ENCODE data around the gene CHTF18.
"Not testable (repeated sequence)": the region's sequence is repeated elsewhere in the genome, so short reads cannot be mapped to it uniquely, and the experiment has no call there.

CHTF18 gene

DNA sequence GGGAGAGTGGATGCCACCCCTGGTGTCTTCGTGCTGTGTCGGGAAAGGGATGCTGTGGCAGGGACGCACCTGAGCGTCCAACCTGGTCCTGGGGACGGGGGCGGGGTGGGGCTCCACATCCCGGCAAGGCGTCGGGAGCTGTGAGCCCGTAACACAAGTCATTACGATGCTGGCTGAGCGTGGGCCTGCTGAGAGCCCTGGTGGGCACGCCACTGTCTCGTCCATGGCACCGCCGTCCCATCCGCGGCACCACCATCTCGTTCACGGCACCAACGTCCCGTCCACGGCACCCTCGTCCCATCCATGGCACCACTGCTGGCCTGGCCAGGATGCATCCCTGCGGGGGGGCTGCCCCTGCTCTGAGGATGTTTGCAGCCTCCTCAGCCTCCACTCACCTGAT lies 36.2 kb downstream of the CHTF18 start:
- no peak overlapping the region for H3K27ac Mint-ChIP-seq
- no peaks in the 10 kb centered on the region for H3K36me3 Mint-ChIP-seq (ENCODE audit: low read depth)
- H3K4me3 Mint-ChIP-seq: no peak overlapping the region
- peaks cover 2% of the 10 kb centered on the region for H3K4me1 Mint-ChIP-seq (ENCODE audit: low read depth)
- H3K27me3 Mint-ChIP-seq (ENCODE audit: low read depth): no peaks in the 10 kb centered on the region
- no peaks in the 10 kb centered on the region for H3K9me3 Mint-ChIP-seq

DNA sequence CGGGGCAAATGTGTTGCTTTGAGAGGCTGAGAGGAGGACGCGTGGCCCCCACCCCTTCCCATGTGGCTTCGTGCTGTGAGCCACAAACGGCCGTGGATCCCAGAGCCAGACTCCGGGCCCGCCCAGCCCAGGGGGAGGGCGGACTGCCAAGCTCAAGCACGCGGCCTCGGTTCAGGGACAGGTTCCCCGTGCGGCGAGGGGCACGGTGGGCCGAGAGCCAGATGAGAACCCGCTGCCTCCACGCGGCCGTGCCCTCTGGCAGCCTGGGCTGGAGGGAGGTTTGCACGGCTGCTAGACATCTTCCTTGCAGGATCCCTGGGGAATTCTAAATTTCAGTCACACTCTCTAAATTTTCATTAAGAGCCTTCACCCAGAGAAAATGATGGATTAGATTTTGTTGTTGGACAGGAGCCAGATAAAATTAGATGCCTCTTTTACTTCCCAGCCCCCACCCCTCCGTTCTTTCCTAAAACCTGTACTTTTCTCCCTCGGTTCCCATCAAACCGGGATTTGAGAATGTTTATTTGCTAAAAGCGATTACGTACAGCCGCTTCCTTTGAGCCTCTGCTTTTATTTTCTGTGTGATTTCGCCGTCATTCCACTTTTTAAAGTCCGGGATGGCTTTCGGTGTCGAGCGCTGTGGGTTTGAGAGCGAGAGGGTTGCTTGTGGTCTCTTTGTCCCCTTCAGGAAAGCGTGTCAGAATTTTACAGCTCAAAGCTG lies 37.1 kb downstream of the CHTF18 start:
- no peaks in the 10 kb centered on the region for H3K36me3 Mint-ChIP-seq (ENCODE audit: low read depth)
- H3K27me3 Mint-ChIP-seq (ENCODE audit: low read depth): no peaks in the 10 kb centered on the region
- peak overlapping the region; percentile 24 for H3K27ac Mint-ChIP-seq
- no peak overlapping the region for H3K4me3 Mint-ChIP-seq
- H3K4me1 Mint-ChIP-seq (ENCODE audit: low read depth): no peaks in the 10 kb centered on the region
- H3K9me3 Mint-ChIP-seq: no peaks in the 10 kb centered on the region

DNA sequence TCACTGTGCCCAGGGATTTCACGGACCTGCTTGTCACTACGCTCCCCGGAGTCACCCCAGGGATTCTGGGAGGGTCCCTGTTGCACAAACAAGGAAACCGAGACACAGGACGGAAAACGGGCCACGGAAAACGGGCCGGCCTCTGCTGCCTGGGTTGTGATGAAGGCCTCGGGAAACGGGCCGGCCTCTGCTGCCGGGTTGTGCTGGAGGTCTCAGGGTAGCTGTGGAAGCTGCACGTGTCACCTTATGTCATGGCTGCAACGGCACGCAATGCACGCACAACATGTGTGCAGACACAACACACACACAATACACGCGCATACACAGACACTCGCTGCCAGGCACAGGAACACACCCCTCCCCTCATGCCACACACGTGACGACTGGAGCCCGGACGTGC lies 39.1 kb downstream of the CHTF18 start:
- Mint-ChIP-seq H3K9me3 (no peaks in the 10 kb centered on the region), H3K27ac (no peak overlapping the region), H3K4me3 (no peak overlapping the region), H3K36me3 (ENCODE audit: low read depth) (no peaks in the 10 kb centered on the region), H3K4me1 (ENCODE audit: low read depth) (no peaks in the 10 kb centered on the region), H3K27me3 (ENCODE audit: low read depth) (no peaks in the 10 kb centered on the region)

DNA sequence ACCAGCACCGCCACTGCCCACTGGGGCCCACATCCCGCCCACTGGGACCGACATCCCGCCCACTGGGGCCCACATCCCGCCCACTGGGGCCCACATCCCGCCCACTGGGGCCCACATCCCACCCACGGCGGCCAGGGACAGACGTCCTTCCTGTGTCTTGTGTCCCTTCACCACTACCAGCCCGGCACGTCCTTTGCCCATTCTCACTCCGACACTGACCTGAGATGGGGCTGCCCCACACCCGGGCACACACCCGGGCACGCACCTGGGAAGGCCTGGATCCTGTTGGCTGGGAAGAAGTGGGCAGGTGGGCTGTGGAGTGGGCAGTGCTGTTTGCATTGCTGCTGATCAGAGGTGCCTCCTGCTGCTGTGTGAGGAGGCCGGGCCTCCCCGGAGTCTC lies 40.5 kb downstream of the CHTF18 start:
- H3K4me3 Mint-ChIP-seq: no peak overlapping the region
- H3K36me3 Mint-ChIP-seq (ENCODE audit: low read depth): no peaks in the 10 kb centered on the region
- H3K9me3 Mint-ChIP-seq: no peaks in the 10 kb centered on the region
- no peaks in the 10 kb centered on the region for H3K4me1 Mint-ChIP-seq (ENCODE audit: low read depth)
- H3K27me3 Mint-ChIP-seq (ENCODE audit: low read depth): no peaks in the 10 kb centered on the region
- no peak overlapping the region for H3K27ac Mint-ChIP-seq

DNA sequence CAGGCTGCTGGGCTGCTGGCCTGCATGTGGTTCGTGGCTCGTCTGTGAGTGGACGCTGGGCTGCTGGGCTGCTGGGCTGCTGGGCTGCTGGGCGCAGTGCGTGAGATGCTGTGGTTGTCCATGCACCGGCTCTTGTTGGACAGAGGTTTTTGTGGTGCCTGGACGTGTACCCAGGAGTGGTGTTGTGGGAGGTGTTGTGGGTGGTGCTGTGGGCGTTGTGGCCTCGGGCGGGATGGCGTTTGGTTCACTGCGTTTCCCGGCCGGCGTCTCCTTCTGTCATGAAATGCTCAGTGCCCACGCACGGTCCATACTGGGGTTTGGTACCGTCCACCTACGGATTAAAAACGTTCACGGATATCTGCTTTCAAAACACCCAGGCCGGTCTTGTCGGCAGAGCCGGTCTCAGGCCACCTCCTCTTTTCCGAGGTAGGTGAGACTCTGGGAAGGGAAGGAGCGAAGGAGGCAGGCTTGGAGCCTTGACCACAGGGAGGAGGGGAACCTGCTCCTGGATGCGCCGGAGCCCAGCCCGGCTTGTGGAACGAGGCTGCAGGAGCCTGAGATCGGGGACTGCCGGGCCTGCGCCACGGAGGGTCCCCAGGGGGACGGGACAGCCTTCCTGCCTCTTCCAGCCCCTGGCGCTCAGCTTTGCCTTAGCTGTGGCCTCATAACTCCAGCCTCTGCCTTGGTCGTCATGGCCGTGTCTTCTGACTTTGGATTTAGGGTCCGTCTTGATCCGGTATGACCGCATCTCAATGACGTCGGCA lies 41.9 kb downstream of the CHTF18 start:
- H3K27me3 Mint-ChIP-seq (ENCODE audit: low read depth): no peaks in the 10 kb centered on the region
- H3K4me3 Mint-ChIP-seq: no peak overlapping the region
- H3K4me1 Mint-ChIP-seq (ENCODE audit: low read depth): no peaks in the 10 kb centered on the region
- no peak overlapping the region for H3K27ac Mint-ChIP-seq
- H3K9me3 Mint-ChIP-seq: no peaks in the 10 kb centered on the region
- H3K36me3 Mint-ChIP-seq (ENCODE audit: low read depth): no peaks in the 10 kb centered on the region

DNA sequence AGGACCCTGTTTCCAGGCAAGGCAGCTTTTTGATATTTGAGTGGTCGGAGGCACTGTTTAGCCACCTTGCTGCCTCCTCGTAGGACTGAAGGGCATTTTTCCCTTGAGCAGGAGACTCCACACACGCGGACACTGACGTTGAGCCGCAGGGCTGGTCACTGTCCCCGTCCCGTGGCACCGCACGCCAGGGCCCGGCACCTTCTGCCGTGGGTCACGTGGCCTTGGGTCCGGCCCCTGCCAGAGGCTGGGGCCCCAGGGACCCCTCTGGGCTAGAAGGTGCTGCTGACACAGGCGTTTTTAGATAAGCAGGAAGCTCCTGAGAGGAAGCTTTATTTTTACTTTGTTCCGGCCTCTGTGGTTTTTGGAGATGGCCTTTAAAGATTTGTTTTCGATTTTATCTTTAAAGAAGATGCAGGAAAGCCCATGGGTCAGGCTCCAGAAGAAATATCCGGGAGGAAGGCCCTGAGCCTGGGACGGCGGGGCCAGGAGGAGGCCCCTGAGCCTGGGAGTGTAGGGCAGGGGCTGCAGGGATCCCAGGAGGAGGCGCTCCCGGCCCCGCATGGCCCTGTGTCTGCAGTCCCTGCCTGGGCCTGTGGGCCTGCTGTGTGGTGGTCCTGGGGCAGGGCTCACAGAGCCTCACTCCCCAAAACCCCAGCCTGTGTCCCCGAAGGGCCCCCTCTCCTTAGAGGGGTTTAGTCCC lies 42.6 kb downstream of the CHTF18 start:
- Mint-ChIP-seq H3K27ac (no peak overlapping the region), H3K4me1 (ENCODE audit: low read depth) (no peaks in the 10 kb centered on the region), H3K27me3 (ENCODE audit: low read depth) (no peaks in the 10 kb centered on the region), H3K4me3 (no peak overlapping the region), H3K36me3 (ENCODE audit: low read depth) (no peaks in the 10 kb centered on the region), H3K9me3 (peaks cover 5% of the 10 kb centered on the region)

DNA sequence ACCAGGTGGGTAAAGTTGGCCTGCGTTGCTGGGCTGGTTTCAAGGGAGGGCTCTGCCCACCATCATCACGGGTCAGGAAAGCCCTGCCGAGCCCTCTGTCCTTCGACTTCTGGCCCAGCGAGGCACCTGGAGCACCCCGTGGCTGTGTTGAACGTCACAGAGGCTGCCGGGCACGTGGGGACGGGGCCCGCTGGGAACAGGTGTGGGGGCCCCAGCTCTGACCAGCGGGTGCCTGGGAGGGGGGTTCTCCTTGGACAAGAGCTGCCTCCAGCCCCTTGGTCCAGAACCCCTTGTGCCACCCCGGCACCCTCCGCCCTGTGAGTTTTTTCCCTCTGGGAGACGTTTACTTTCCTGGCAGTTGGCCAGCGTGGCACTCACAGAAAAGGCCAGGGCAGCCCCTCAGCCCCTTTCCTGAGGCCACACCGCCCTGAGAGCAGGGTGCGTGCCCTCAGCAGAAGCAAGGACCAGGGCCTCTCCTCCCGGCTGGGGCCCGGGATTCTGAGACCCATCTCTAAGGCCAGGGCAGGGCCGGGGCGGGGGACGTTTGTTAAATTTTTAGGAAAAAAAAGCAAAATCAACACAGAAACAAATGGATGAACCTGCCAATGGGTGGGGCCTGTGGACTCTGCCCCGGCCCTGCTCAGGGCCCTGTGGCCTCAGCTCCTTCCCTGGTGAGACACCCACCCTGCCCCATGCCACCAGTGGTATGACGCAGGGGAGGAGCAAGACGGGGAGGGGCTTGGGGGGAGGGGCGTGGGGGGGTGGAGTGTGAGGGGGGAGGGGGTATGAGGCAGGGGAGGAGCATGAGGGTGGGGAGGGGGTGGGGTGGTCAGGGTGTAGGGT lies 43.4 kb downstream of the CHTF18 start:
- no peaks in the 10 kb centered on the region for H3K36me3 Mint-ChIP-seq (ENCODE audit: low read depth)
- H3K27me3 Mint-ChIP-seq (ENCODE audit: low read depth): no peaks in the 10 kb centered on the region
- H3K4me3 Mint-ChIP-seq: no peak overlapping the region
- H3K4me1 Mint-ChIP-seq (ENCODE audit: low read depth): no peaks in the 10 kb centered on the region
- no peak overlapping the region for H3K27ac Mint-ChIP-seq
- H3K9me3 Mint-ChIP-seq: peaks cover 12% of the 10 kb centered on the region

DNA sequence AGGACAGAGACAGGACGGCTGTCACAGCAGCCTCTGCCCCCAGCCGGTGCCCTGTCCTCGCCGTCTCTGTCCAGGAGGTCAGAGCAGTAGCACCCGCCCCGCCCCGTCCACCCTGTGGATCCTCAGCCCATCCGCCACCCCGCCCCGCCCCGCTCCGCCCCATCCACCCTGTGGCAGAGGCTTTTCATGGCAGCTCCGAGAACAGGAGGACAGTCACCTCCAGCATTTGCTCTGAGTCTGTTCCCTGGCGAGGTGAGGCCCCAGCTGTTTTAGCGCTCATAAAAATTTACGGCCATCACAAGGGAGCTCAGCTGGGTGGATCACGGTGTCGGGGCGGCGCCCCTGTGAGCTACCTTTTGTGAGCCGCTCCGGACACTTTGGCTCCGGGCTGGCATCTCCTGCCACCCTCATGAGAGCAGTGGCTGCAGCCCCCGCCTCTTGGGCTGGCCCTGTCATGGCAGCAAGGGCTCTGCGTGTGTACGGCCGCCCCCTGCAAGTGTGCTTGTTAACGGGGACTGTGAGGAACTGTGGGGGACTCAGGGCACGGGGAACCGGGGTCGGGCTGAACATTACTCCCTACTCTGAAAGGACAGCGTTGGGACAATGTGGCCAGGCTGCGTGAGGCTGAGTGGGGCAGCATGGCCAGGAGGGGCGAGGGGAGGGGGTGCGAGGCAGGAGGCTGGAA lies 44.4 kb downstream of the CHTF18 start:
- Mint-ChIP-seq H3K27me3 (ENCODE audit: low read depth) (no peaks in the 10 kb centered on the region), H3K36me3 (ENCODE audit: low read depth) (no peaks in the 10 kb centered on the region), H3K9me3 (peaks cover 12% of the 10 kb centered on the region), H3K27ac (no peak overlapping the region), H3K4me1 (ENCODE audit: low read depth) (no peaks in the 10 kb centered on the region), H3K4me3 (no peak overlapping the region)

DNA sequence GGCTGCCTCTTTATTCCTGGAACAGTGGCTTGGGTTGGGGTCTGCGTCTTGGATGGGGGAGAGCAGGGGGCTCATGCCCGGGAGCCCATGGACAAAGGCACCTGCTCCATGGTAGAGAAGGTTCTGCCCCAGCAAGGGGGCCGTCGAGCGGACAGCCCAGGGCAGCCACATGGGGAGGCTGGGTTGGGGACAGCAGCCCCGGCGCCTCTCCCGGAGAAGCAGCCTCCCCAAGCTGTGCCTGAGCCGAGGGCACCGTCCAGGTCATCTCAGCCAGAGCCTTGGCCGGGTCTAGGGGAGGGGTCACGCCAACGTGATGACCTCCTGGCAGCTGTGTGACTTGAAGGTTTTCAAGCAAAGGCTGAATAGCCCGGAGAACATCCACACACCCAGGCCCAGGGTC lies 45.0 kb downstream of the CHTF18 start:
- Mint-ChIP-seq H3K4me1 (ENCODE audit: low read depth) (no peaks in the 10 kb centered on the region), H3K9me3 (peaks cover 12% of the 10 kb centered on the region), H3K27ac (no peak overlapping the region), H3K36me3 (ENCODE audit: low read depth) (no peaks in the 10 kb centered on the region), H3K4me3 (no peak overlapping the region), H3K27me3 (ENCODE audit: low read depth) (no peaks in the 10 kb centered on the region)

DNA sequence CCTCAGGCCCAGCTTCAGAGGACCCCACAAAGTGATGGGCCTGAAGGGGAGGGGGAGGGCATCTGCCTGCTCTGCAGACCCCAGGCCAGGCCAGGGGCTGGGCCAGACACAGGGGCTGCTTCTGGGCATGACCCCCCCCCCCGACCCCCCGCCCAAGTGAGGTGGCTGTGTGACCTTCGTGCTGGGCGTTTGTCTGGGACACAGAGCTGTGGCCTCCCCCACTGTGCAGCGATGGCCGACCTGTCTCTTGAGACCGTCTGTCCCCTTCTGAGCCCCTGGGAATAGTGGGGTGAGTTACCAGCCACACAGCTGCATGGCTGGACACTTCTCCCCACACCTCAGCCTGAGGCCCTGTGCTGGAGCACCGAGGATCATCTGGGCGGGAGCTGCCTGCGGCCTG lies 47.0 kb downstream of the CHTF18 start:
- no peaks in the 10 kb centered on the region for H3K27me3 Mint-ChIP-seq (ENCODE audit: low read depth)
- no peaks in the 10 kb centered on the region for H3K4me1 Mint-ChIP-seq (ENCODE audit: low read depth)
- no peaks in the 10 kb centered on the region for H3K36me3 Mint-ChIP-seq (ENCODE audit: low read depth)
- H3K4me3 Mint-ChIP-seq: no peak overlapping the region
- H3K27ac Mint-ChIP-seq: no peak overlapping the region
- peaks cover 12% of the 10 kb centered on the region for H3K9me3 Mint-ChIP-seq

DNA sequence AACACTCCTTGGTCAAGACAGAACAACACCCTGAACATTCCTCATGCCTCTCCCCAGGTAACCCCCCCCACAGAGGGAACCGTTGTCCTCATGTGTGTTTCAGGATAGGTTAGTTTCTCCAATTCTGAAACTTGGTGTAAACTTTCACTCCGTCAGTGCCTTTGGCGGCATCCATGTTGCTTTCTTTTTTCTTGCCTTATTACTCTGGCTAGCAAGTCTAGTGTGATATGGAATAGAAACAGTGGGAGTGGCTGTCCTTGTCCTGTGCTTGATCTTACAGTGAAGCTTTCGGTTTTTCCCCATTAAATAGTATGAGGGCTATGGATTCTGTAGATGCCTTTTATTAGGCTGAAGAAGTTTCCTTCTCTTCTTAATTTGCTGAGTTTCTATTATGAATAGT lies 47.8 kb downstream of the CHTF18 start:
- H3K27ac Mint-ChIP-seq: no peak overlapping the region
- H3K4me1 Mint-ChIP-seq (ENCODE audit: low read depth): no peaks in the 10 kb centered on the region
- no peaks in the 10 kb centered on the region for H3K27me3 Mint-ChIP-seq (ENCODE audit: low read depth)
- H3K9me3 Mint-ChIP-seq: peaks cover 12% of the 10 kb centered on the region
- H3K4me3 Mint-ChIP-seq: no peak overlapping the region
- H3K36me3 Mint-ChIP-seq (ENCODE audit: low read depth): no peaks in the 10 kb centered on the region

DNA sequence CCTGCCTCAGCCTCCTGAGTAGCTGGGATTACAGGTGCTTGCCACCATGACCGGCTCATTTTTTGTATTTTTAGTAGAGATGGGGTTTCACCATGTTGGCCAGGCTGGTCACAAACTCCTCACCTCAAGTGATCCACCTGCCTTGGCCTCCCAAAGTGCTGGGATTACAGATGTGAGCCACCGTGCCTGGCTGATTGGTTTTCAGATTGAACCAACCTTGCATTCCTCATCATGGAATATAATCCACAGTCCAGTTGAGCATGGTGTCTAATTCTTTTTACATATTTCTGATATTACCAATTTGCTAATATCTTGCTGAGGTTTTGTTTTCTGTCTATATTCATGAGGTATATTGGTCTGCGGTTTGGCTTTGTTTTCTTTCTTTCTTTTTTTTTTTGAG lies 48.4 kb downstream of the CHTF18 start:
- H3K4me3 Mint-ChIP-seq; H3K27ac Mint-ChIP-seq; H3K27me3 Mint-ChIP-seq (ENCODE audit: low read depth); H3K4me1 Mint-ChIP-seq (ENCODE audit: low read depth); H3K36me3 Mint-ChIP-seq (ENCODE audit: low read depth): not testable (repeated sequence)
- peaks cover 12% of the 10 kb centered on the region for H3K9me3 Mint-ChIP-seq

DNA sequence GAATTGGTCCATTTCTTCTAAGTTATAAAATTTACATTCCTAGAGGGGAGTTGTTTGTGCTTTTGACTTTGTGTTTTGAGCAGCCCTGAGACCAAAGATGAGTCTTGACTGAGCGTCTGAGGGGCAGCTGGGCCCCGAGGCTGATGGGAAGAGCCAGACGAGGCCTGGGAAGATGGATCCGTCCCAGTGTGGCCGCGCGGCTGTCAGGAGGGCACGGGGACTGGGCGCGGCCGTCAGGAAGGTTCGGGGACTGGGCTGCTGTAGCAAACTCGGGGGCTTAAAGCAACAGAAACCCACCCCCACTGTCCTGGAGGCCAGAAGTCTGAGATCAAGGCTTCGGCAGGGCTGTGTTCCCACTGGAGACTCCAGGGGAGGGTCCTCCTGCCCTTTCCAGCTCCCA lies 50.3 kb downstream of the CHTF18 start:
- H3K27me3 Mint-ChIP-seq (ENCODE audit: low read depth): no peaks in the 10 kb centered on the region
- H3K27ac Mint-ChIP-seq: no peak overlapping the region
- H3K9me3 Mint-ChIP-seq: peaks cover 12% of the 10 kb centered on the region
- no peaks in the 10 kb centered on the region for H3K36me3 Mint-ChIP-seq (ENCODE audit: low read depth)
- no peak overlapping the region for H3K4me3 Mint-ChIP-seq
- H3K4me1 Mint-ChIP-seq (ENCODE audit: low read depth): no peaks in the 10 kb centered on the region
